Liver (tissue), 9 donors: ENCODE measurements around the gene UNC5A. TPM values are rescaled to one million over a fixed set of nuclear protein-coding genes. Genes with fewer than 3 reads are reported as not detected.

Experiments
- DNase-seq: peaks from one replicate; pipeline ENCODE4 v3.0.0-alpha.2; 2017; ENCODE audit warnings: low spot score
- H3K27ac ChIP-seq, 2 donors: one replicate each; pipeline ENCODE4 v1.7.0; 2013; ENCODE audit warnings: inconsistent platforms in 2 of 2, low read length in 2 of 2, control low read depth in 1 of 2, low read depth in 1 of 2, mild to moderate bottlenecking in 1 of 2
- H3K27me3 ChIP-seq, 4 donors: one replicate each; pipeline versions ENCODE4 v1.6.1 to v1.7.0; 2013; ENCODE audit warnings: low read length in 3 of 4, inconsistent platforms in 1 of 4, mild to moderate bottlenecking in 1 of 4, moderate library complexity in 1 of 4; ENCODE audit not compliant: control insufficient read depth in 4 of 4, insufficient read depth in 4 of 4
- H3K36me3 ChIP-seq, 4 donors: one replicate each; pipeline versions ENCODE4 v1.6.1 to v1.7.0; 2013; ENCODE audit warnings: low read length in 3 of 4, mild to moderate bottlenecking in 3 of 4, low read depth in 1 of 4, moderate library complexity in 1 of 4; ENCODE audit not compliant: control insufficient read depth in 4 of 4, insufficient read depth in 3 of 4
- H3K4me1 ChIP-seq, 4 donors: one replicate each; pipeline versions ENCODE4 v1.6.1 to v1.7.0; 2013; ENCODE audit warnings: low read length in 3 of 4, mild to moderate bottlenecking in 3 of 4, moderate library complexity in 1 of 4; ENCODE audit not compliant: control insufficient read depth in 4 of 4, insufficient read depth in 4 of 4
- H3K4me3 ChIP-seq, 3 donors: one replicate each; pipeline versions ENCODE4 v1.6.1 to v1.7.0; 2013; ENCODE audit warnings: low read length in 3 of 3, control low read depth in 1 of 3, low read depth in 1 of 3, mild to moderate bottlenecking in 1 of 3
- H3K9ac ChIP-seq, 2 donors: one replicate each; pipeline ENCODE4 v1.7.0; 2013; ENCODE audit warnings: low read length in 2 of 2, mild to moderate bottlenecking in 2 of 2, moderate library complexity in 2 of 2, control low read depth in 1 of 2, low read depth in 1 of 2
- H3K9me3 ChIP-seq, 4 donors: one replicate each; pipeline versions ENCODE4 v1.6.1 to v1.7.0; 2013; ENCODE audit warnings: low read length in 3 of 4; ENCODE audit not compliant: control insufficient read depth in 4 of 4
- EGR1 ChIP-seq, 2 donors: IDR thresholded peaks; 2 replicates each; pipeline ENCODE4 v1.6.1; 2016 to 2018; ENCODE audit warnings: antibody characterized with exemption in 2 of 2, low read depth in 2 of 2
- FOXA1 ChIP-seq: IDR thresholded peaks from 2 replicates; pipeline ENCODE4 v1.6.1; 2016; ENCODE audit warnings: antibody characterized with exemption
- GABPA ChIP-seq, 2 donors: IDR thresholded peaks in 1 of 2; conservative IDR thresholded peaks in 1 of 2; 2 replicates each; pipeline ENCODE4 v1.6.1; 2016; ENCODE audit warnings: antibody characterized with exemption in 2 of 2, mild to moderate bottlenecking in 1 of 2, moderate library complexity in 1 of 2
- HNF4A ChIP-seq, 2 donors: conservative IDR thresholded peaks; 2 replicates each; pipeline ENCODE4 v1.6.1; 2016; ENCODE audit warnings: antibody characterized with exemption in 2 of 2, mild to moderate bottlenecking in 2 of 2
- NR2F2 ChIP-seq: IDR thresholded peaks from 2 replicates; pipeline ENCODE4 v1.6.1; 2016; ENCODE audit warnings: antibody characterized with exemption
- REST ChIP-seq: IDR thresholded peaks from 2 replicates; pipeline ENCODE4 v1.6.1; 2016; ENCODE audit warnings: antibody characterized with exemption, mild to moderate bottlenecking
- YY1 ChIP-seq: IDR thresholded peaks from 2 replicates; pipeline ENCODE4 v1.6.1; 2016; ENCODE audit warnings: antibody characterized with exemption, mild to moderate bottlenecking
- ZBTB33 ChIP-seq: IDR thresholded peaks from 2 replicates; pipeline ENCODE4 v1.6.1; 2016; ENCODE audit warnings: antibody characterized with exemption
- WGBS: extraction: QIAGEN DNeasy Blood & Tissue Kit; methylation state at CpG from one replicate; pipeline ENCODE4 v1.1.7; 2013; 5-methylcytosine and 5-hydroxymethylcytosine counted together
- polyA plus RNA-seq, 2 donors: library from polyadenylated mRNA; stranded (reverse) in 1 of 2; unstranded in 1 of 2; fragments of 200-250 nt in 1 of 2; fragments of >200 nt in 1 of 2; fragmentation: Nextera tagmentation in 1 of 2; extraction: Ambion mirVana in 1 of 2; gene quantifications; one replicate each; pipeline versions ENCODE4 v1.2.1 to v1.2.3, GENCODE V29; 2013 to 2015
- total RNA-seq, 2 donors: library from RNA; depleted of rRNA; stranded (reverse); fragments of >200 nt; gene quantifications; one replicate each; pipeline ENCODE4 v1.2.3, GENCODE V29; 2014
- TF ChIP-seq, protein P1 (sequence below): fragments of 150-350 bp; IDR thresholded peaks from 2 replicates; pipeline ENCODE4 v1.5.1; 2017; ENCODE audit warnings: improper control_type of control experiment, low read depth, low read length; ENCODE audit not compliant: missing input control
- donor health status: healthy.
- donor health status: healthy.
- donor health status: healthy.
- donor health status: healthy.
- donor health status: healthy.

Gene UNC5A
- total and polyA plus RNA-seq, 4 donors: under 0.01 to 0.07 (median 0.03) TPM; not detected in 1

- 39% methylated on average over 15 of the region's 15 CpGs for WGBS
- no peak for DNase-seq
These were observed 52.8 kb downstream of the UNC5A start for GRCh38 chr5:176863041-176863764.

More at GRCh38 chr5:176863041-176863764, 52.8 kb downstream of the UNC5A start:
- TF ChIP-seq FOXA1 (no peak), HNF4A (conservative IDR thresholded peaks at IDR 0.05) (no peak), NR2F2 (no peak), EGR1 (IDR thresholded peaks at IDR 0.05; ENCODE audit: low read depth in 2 of 2) (no peak), YY1 (no peak), REST (no peak), GABPA (IDR thresholded peaks at IDR 0.05 in 1 of 2, conservative IDR thresholded peaks at IDR 0.05 in 1 of 2) (no peak), ZBTB33 (no peak)
- TF ChIP-seq, protein P1, sequence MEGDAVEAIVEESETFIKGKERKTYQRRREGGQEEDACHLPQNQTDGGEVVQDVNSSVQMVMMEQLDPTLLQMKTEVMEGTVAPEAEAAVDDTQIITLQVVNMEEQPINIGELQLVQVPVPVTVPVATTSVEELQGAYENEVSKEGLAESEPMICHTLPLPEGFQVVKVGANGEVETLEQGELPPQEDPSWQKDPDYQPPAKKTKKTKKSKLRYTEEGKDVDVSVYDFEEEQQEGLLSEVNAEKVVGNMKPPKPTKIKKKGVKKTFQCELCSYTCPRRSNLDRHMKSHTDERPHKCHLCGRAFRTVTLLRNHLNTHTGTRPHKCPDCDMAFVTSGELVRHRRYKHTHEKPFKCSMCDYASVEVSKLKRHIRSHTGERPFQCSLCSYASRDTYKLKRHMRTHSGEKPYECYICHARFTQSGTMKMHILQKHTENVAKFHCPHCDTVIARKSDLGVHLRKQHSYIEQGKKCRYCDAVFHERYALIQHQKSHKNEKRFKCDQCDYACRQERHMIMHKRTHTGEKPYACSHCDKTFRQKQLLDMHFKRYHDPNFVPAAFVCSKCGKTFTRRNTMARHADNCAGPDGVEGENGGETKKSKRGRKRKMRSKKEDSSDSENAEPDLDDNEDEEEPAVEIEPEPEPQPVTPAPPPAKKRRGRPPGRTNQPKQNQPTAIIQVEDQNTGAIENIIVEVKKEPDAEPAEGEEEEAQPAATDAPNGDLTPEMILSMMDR: no peak
- Histone ChIP-seq H3K27me3 (peaks cover 0 to 14% (median 0%) of the 10 kb centered on the region in 4 donors), H3K27ac (no peak overlapping the region), H3K9ac (no peak overlapping the region), H3K4me1 (no peaks in the 10 kb centered on the region), H3K36me3 (no peaks in the 10 kb centered on the region), H3K4me3 (no peak overlapping the region), H3K9me3 (no peaks in the 10 kb centered on the region)
